Colon (tissue), 2 donors: Measurements from ENCODE around the gene SLC19A1.
"Not testable (repeated sequence)": the region's sequence is repeated elsewhere in the genome, so short reads cannot be mapped to it uniquely, and the experiment has no call there.

ENCODE experiments used
- FAIRE-seq: peaks from 2 replicates; lab custom pipeline; 2012; peaks lifted over from hg19 to GRCh38; lab: Jason Lieb, UNC
- donor health status: control.
- donor health status: control.

SLC19A1 gene

DNA sequence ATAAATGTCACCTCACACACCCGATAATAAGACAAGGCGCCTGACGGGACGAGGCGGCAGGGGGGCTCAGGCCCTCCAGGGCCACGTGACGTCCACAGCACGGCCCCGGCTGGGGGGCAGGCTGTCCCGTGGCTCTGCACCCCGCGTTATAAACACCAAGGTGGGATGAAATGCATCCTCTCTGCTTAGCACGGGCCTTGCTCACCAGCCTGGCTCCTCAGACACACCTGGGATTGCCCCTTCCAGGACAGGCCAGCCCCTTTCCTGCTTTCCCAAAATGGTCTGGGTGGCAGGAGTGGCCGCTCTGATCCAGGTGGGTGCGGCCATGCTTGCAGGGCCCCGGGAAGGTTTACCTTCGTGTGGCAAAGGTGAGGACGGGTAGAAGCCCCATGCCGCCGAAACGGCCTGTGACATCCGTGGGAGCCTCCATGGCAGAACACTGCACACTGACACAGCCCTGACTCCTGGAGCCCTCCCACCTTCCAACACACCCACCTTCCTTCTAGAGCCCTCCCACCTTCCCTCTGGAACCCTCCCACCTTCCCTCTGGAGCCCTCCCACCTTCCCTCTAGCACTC is 35.9 kb downstream of the SLC19A1 start:
- FAIRE-seq: no peak

DNA sequence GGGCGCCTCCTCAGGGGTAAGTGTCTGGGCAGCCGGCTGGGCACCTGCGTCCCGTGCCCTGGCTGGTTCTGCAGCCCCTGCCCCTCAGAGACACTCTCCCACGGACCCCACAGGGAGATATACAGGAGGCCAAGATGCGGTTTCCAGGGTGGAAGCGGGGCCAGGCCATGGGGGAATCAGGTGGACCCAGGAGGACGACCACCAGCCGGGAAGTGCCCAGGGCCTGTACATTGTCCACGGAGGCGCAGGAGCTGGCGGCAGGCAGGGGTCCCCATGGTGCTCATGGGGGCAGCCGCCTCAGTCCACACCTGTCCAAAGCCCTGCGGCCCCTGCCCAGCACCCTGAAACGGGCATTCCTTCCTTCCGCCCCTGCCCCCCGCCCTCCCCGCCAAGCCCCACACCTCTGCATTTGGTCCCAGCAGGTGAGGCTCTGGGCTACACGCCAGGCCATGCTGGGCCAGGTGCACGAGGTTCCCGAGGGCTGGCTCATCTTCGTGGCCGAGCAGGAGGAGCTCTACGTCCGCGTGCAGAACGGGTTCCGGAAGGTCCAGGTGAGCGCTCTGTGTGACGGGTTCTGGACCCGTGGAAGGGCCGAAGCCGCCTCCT is 36.7 kb downstream of the SLC19A1 start:
- FAIRE-seq: no peak

DNA sequence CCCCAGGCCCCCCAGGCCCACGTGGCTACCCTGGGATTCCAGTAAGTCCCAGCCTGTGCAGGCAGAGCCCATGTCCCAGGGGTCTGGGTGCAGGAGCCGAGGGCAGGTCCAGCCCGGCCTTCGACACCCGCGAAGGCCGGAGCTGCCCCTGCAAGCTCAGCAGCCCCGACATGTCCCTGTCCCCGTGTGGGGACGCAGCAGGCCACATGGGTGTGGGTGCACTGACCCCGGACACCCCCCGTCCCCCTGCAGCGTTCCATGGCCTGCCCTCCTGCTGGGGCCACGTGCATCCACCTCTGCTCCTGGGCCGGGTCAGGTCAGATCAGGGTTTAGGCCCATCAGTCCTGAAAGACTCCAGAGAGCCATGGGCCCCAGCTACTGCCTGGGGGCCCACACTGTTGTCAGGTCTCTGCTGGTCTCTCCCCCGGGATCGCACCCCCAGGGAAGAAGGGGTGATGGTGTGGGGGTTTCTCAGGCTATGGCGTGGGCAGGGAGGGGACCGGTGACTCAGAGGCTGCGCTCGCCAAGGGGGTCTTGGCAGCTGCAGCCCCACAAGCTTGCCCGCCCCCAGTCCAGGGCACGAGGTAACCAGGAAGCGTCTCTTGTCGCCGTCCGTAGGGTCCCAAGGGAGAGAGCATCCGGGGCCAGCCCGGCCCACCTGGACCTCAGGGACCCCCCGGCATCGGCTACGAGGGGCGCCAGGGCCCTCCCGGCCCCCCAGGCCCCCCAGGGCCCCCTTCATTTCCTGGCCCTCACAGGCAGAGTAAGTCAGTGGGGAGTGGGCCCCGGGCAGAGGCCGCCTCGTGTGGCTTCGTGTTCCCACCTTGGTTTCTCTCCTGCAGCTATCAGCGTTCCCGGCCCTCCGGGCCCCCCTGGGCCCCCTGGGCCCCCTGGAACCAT is 37.5 kb downstream of the SLC19A1 start:
- FAIRE-seq: no peak

DNA sequence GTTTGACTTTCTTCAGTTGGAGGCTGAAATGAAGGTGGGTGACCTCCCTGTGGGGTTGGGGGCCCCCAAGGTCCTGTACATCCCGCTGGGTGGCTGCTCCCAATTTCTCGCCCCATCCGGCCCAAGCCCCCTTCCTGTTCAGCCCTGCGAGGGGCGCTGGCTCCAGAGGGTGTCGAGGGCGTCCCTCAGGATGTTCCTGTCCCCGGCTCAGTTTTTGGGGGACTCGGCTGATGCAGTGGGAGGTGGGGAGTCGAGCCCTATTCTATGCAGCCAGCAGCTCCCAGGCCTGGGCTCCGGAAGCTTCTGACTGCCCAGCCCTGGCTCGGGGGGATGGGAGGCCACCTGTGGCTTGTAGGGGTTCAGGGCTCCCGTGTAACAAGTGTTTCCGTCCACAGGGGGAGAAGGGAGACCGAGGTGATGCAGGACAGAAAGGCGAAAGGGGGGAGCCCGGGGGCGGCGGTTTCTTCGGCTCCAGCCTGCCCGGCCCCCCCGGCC is 38.2 kb downstream of the SLC19A1 start:
- no peak for FAIRE-seq

DNA sequence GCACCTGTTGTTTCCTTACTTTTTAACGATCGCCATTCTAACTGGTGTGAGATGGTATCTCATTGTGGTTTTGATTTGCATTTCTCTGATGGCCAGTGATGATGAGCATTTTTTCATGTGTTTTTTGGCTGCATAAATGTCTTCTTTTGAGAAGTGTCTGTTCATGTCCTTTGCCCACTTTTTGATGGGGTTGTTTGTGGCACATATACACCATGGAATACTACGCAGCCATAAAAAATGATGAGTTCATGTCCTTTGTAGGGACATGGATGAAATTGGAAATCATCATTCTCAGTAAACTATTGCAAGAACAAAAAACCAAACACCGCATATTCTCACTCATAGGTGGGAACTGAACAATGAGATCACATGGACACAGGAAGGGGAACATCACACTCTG is 39.0 kb downstream of the SLC19A1 start:
- not testable (repeated sequence) for FAIRE-seq

DNA sequence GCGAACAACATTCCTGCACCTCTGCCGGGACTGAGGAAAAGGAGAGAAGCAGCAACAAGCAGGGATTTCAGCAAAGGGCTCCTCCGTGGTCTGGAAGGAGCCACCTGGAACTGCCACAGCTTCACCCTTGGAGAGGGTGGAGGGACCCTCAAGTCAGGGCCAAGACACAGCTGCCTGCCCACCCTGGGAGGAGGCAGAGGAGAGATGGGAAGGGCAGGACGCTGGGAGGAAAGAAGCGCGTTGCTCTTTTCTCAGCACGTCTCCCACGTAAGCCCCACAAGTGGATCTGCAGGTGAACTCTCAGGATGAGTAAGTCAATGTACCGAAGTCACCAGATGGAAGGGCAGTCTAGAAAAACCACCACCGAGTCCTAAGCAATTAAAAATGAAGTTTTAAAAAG is 39.6 kb downstream of the SLC19A1 start:
- FAIRE-seq: no peak

DNA sequence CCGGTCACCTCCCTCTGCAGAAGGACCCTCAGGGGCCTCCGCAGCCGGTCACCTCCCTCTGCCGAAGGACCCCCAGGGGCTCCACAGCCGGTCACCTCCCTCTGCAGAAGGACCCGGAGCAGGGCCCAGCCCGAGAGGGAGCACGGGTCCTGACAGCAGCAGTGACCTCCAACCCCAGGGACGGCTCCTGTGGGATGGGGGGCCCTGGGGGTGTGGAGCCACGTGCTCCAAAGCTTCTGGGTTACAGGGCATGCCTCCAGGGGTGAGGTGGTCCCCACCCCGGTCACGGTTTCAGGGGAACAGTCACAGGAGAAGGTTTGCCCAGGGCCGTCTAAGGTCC is 40.3 kb downstream of the SLC19A1 start:
- FAIRE-seq: no peak

DNA sequence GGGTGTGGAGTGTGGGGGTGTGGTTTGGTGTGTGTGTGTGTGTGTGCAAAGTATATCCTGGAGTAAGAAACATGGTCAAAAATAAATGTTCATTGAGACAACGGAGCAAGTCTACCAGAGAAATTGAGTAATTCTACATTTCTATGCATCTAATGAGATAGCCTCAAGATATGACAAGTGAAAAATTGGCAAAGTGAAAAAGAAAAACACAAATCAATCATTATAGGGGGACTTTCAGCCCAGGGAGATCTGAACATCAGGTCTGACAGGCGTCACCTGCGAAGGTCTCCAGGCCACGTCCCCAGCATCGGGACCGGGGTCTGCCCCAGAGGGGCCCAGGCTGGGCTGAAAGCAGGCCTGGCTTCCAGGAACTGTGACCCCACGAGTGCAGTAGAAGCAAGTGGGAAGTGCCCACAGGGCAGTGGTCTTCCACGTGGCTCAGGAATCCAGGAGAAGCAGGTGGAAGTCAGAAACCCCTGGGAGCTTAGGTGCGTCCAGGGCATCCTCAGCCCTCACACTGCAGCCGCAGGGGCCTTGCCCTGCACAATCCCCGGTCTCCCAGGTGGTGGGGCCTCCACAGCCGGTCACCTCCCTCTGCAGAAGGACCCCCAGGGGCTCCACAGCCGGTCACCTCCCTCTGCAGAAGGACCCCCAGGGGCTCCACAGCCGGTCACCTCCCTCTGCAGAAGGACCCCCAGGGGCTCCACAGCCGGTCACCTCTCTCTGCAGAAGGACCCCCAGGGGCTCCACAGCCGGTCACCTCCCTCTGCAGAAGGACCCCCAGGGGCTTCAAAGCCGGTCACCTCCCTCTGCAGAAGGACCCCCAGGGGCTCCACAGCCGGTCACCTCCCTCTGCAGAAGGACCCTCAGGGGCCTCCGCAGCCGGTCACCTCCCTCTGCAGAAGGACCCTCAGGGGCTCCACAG is 40.9 kb downstream of the SLC19A1 start:
- not testable (repeated sequence) for FAIRE-seq

DNA sequence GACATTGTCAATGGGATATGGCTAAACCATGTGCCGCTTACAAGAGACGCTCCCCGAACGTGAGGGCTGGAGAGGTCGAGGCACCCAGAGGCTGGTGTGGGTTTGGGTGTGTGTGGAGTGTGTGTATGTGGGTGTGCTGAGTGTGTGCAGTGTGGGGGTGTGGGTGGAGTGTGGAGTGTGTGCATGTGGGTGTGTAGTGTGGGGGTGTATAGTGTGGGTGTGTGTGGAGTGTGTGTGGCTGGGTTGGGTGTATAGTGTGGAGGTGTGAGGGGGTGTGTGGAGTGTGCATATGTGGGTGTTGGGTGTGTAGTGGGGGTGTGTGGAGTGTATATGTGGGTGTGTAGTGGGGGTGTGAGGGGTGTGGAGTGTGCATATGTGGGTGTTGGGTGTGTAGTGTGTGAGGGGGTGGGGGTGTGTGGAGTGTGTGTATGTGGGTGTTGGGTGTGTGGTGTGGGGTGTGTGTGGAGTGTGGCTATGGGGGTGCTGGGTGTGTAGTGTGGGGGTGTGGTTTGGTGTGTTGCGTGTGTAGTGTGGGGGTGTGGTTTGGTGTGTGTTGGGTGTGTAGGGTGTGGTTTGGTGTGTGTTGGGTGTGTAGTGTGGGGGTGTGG is 42.2 kb downstream of the SLC19A1 start:
- no peak for FAIRE-seq

DNA sequence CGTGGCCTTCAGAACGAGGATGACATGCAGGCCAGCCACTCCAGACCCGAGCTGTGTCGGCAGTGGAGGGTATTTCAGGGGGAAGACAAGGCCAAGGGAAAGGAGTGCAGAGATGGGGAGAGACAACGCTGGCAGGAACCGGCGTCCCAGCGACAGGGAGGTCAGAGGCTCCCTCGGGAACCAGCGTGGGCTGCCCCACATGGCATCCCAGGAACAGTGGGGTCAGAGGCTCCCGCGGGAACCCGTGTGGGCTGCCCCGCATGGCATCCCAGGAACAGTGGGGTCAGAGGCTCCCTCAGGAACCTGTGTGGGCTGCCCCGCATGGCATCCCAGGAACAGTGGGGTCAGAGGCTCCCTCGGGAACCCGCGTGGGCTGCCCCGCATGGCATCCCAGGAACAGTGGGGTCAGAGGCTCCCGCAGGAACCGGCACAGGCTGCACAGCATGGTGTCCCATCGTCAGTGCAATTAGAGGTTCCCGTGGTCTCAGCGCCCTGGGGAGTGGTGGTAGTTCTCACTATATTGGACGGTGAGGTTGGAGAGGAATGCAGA is 43.0 kb downstream of the SLC19A1 start:
- FAIRE-seq: no peak

DNA sequence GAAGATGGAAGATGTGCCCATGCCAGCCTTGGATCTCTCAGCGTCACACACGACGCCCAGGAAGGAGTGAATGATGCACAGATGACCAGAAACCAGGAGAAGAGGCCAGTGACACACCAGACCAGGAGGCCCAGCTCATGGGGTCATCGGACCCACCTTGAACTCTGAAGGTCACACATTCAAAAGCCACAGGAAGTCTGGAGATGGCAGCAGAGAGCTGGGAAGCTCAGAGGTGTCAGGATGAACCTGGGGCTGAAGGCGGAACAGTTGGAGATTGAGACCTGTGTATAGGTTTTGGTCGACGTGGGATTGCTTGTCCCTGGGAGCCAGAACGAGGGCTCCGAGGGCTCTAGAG is 43.6 kb downstream of the SLC19A1 start:
- no peak for FAIRE-seq

DNA sequence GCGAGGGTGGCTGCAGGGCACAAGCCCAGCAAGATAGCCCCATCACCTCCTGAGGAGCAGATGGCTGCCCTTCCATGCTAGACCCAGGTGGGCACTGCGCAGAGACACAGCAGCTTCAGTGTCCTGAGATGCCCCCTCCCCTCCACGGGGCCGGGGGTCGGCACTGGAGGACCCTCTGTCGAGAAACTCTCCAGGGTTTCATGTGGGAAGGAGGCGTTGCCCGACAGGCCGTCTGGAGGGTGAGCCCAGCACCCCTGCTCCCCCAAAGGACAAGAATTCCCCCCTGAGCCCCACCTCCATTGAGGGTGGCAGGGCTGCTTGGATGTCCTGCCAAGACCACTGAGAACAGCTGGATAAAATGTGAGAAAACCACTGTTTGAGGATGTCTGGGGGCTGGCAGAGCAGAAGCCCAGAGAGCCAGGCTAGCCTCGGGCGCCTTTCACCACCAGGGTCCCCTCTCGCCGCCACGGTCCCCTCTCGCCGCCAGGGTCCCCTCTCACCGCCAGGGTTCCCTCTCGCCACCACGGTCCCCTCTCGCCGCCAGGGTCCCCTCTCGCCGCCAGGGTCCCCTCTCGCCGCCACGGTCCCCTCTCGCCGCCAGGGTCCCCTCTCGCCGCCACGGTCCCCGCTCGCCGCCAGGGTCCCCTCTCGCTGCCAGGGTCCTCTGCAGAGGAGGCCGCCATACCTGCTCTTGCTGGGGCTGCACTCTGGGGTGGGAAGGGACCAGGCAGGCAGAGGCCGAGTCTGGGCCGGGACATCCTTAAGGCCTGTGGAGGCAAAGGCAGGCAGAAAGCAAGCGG is 44.2 kb downstream of the SLC19A1 start:
- no peak for FAIRE-seq

DNA sequence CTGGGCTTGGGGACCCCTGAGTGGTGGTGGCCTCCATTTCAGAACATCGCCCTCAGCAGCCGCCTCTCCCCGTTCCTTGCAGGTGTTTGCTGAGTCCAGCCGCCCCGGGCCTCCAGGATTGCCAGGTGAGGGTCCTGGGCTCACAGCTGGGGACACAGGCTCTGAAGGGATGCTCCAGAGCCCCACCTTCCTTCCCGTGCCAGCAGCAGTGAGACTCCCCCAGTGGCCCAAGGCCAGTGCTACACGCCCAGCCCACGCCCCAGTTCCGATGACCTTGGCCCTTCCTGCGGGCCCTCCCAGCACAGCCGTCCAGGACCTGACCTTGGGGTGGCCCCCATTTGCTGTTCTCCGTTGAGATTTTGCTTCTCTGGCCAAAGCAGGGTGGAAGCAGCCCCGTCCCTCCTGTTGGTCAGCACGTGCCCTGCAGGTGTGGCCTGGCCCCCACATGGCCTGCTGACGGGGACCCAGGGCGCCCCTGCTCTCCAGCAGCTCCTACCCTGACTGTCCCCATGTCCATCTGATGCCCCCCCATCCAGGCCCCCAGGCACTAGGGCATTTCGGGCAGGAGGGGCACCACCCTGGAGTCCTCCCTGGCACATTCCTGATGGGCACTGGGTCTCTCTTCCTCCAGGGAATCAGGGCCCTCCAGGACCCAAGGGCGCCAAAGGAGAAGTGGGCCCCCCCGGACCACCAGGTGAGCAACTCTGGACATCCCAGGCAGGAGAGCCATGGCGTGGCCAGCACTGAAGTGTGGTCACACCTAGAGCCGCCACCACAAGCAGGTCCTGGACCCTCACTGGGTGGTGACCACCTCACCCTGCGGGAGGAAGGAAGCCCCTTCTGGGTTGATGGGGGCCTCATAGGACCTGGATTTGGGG is 45.0 kb downstream of the SLC19A1 start:
- no peak for FAIRE-seq

DNA sequence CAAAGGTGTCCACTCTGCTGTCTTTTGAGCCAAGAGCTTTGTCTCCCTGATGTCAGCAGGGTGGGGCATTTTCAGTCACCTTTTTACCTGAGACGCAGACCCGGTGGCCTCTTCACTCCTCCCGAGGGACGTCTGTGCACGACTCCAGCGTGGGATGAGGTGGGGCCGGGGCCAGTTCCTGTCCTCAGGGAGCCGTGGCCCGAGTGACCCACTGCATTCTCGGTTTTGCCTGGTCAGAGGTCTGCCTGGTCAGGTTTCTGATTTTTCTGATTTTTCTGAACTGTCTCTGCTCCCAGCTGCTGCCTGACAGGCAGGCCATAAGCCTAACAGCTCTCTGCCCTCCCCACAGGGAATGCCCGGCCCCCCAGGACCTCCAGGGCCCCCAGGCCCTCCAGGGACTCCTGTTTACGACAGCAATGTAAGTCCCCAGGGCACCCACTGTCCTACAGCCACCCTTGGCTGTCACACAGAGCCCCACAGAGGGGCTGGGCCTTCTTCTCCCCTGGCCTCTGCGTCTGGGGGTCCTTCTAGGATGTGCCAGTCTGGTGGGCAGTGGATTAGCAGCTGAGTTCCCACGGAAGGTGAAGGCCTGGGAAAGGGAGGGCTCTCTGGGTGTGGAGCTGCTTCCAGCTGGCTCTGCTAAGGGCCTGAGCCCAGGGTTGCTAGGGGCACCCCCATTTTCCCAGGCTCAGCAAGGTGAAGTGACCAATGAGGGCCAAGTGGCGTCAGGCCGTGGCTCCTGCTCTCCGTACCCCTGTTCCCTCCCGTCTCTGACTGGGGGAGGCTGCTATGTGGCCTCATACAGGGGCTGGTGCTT is 45.9 kb downstream of the SLC19A1 start:
- no peak for FAIRE-seq

DNA sequence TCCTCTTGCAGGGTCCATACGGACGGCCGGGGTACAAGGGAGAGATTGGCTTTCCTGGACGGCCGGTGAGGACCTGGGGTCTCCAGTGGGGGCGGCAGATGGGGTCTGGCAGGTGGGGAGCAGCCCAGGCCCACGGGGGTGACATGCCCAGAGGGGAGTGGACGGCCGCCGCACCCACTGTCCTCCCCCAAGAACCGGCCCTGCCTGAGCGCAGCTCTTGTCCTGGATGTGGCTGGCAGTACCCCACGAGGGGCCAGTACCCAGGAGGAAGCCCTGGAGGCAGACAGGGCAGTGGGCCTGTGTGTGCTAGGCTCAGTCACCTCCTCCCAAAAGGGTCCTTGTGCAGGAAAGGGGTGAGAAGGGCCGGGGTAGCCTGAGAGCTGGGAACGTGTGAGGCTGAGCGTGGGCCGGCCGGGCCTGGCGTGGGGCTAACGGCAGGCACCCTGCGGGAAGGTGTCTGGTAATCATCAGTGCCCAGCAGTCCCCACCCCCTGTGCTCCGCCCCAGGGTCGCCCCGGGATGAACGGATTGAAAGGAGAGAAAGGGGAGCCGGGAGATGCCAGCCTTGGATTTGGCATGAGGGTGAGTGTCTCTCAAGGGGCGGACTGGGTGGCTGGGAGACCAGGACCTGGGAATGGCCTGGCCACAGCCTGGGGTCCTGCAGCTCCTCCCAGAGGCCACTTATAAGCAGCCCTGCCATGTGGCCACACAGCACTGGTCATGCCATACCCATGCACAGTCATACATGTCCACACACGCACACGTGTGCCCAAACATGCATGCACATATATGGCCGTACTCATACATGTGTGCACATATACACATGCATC is 47.2 kb downstream of the SLC19A1 start:
- FAIRE-seq: no peak

DNA sequence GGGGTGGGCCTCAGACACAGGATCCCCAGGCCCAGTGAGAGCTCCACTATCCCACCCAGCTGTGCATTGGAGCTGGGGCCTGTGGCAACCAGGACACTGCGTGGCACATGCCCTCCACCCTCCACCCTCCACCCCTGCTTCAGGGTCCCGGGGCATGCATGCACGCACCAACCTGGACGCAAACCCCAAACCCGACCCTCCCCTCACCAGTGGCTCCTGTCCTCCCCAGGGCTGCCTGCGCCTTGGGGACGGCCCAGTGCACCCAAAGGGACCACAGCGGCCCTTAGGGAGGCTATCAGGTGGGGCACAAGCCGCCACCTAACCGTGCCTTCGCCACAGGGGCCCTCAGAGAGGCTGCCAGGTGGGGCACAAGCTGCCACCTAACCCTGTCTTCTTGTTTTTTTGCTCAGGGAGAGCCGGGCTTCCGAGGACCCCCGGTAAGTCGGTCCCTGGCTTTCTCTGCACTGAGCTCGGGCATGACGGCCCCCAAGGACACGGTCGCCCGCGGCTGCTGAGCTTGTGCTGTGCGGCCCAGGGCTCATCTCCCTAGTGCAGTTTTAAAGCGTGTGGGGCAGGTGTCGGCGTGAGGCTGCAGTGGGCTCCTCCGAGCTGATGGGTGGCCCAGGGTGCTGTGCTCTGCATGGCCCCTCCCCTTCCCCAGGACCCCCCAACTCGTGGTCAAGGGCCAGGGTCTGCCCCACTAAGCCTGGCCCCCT is 47.9 kb downstream of the SLC19A1 start:
- no peak for FAIRE-seq

DNA sequence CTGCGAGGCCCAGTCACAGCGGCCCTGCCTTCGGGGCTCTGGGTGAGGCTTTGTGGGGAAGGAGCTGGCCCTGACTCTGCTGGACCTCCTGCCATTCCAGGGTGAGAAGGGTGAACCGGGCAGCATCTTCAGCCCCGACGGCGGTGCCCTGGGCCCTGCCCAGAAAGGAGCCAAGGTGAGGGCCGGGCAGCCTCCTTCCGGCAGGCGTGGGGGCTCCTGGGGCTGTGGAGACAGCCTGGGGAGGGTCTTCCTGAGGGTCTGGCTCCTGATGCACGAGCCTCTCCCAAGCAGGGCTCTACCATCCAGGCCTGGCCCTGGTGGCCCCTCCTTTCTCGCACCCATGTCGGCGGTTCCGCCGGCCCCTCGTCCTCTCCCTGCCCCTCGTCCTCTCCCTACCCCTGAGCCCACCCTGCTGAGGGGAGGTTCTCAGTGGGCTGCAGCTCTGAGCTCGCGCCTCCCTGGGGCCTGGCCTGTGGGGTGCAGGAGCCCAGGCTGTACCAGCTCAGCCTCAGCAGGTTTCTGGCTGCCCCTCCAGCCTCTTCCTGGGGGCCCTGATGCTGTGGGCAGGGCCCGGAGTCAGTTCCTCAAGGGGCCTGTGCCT is 48.7 kb downstream of the SLC19A1 start:
- FAIRE-seq: no peak
